ENCODE data around the gene SCD. TPM values are rescaled to one million over a fixed set of nuclear protein-coding genes. Genes with fewer than 3 reads are reported as not detected.

Gene SCD
- total and polyA plus RNA-seq, 2 experiments from 2014 or later, result 325 to 816 TPM

- Mint-ChIP-seq H3K27me3 (ENCODE audit: insufficient read depth, low read depth, poor library complexity) (peaks cover 6% of the 10 kb centered on the region), H3K36me3 (ENCODE audit: low read depth) (no peaks in the 10 kb centered on the region), H3K4me3 (no peak overlapping the region), H3K9me3 (no peaks in the 10 kb centered on the region), H3K27ac (no peak overlapping the region), H3K4me1 (peaks cover 7% of the 10 kb centered on the region)
- Histone ChIP-seq H4K20me1 (replicated peaks; ENCODE audit: insufficient read depth) (no peaks in the 10 kb centered on the region), H3K36me3 (ENCODE audit: insufficient read depth) (no peaks in the 10 kb centered on the region), H3K9me2 (ENCODE audit: insufficient read depth) (no peaks in the 10 kb centered on the region), H3K4me2 (no peak overlapping the region), H2AFZ (no peak overlapping the region), H3K4me1 (ENCODE audit: insufficient read depth) (no peaks in the 10 kb centered on the region), H3K79me2 (replicated peaks; ENCODE audit: insufficient read depth) (no peaks in the 10 kb centered on the region), H3K4me3 (no peak overlapping the region), H3K27ac (ENCODE audit: low read depth) (no peak overlapping the region), H3K27me3 (ENCODE audit: insufficient read depth) (no peaks in the 10 kb centered on the region), H3F3A (replicated peaks; ENCODE audit: low read depth) (no peaks in the 10 kb centered on the region)
- no peak for DNase-seq (ENCODE audit: low spot score)
- no peak for ATAC-seq
- TF ChIP-seq, protein P1, sequence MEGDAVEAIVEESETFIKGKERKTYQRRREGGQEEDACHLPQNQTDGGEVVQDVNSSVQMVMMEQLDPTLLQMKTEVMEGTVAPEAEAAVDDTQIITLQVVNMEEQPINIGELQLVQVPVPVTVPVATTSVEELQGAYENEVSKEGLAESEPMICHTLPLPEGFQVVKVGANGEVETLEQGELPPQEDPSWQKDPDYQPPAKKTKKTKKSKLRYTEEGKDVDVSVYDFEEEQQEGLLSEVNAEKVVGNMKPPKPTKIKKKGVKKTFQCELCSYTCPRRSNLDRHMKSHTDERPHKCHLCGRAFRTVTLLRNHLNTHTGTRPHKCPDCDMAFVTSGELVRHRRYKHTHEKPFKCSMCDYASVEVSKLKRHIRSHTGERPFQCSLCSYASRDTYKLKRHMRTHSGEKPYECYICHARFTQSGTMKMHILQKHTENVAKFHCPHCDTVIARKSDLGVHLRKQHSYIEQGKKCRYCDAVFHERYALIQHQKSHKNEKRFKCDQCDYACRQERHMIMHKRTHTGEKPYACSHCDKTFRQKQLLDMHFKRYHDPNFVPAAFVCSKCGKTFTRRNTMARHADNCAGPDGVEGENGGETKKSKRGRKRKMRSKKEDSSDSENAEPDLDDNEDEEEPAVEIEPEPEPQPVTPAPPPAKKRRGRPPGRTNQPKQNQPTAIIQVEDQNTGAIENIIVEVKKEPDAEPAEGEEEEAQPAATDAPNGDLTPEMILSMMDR (conservative IDR thresholded peaks at IDR 0.05; ENCODE audit: low read depth in 2 of 2), result no peak
- TF ChIP-seq ZNF462 (CRISPR knock-in tag; IDR thresholded peaks at IDR 0.05) (no peak), JUNB (IDR thresholded peaks at IDR 0.05; ENCODE audit: unreplicated experiment) (no peak), EZH2 (IDR thresholded peaks at IDR 0.05; ENCODE audit: low read depth, unreplicated experiment) (no peak), NANOG (IDR thresholded peaks at IDR 0.05; ENCODE audit: borderline replicate concordance) (no peak), REST (IDR thresholded peaks at IDR 0.05; ENCODE audit: unreplicated experiment) (no peak), ETS1 (IDR thresholded peaks at IDR 0.05) (no peak), STAT1 (IDR thresholded peaks at IDR 0.05; ENCODE audit: unreplicated experiment) (no peak), ZNF331 (CRISPR knock-in tag; IDR thresholded peaks at IDR 0.05; ENCODE audit: low read depth) (no peak)
Observed at GRCh38 chr10:100311298-100311697, 35.7 kb upstream of the SCD start.

Measured in GM23338 (cell line).